Gastrocnemius medialis (tissue), 4 donors: ENCODE results near the gene TBR1.

Experiments used
- POLR2A ChIP-seq, 2 donors: fragments of 450-650 bp; IDR thresholded peaks; one replicate each; pipeline ENCODE4 v1.6.1; 2017; ENCODE audit warnings: antibody characterized with exemption in 2 of 2, mild to moderate bottlenecking in 2 of 2, moderate library complexity in 2 of 2
- TF ChIP-seq, protein P1 (sequence below), 5 experiments: fragments of 450-650 bp in 3 of 5; fragments of 200-600 bp in 2 of 5; sonication (generic) in 2 of 5; IDR thresholded peaks in 4 of 5; conservative IDR thresholded peaks in 1 of 5; 1 replicate in 4 of 5; 2 replicates in 1 of 5; pipeline ENCODE4 v1.5.1; 2016 to 2019; ENCODE audit warnings: antibody characterized with exemption in 5 of 5, mild to moderate bottlenecking in 3 of 5, moderate library complexity in 3 of 5

DNA sequence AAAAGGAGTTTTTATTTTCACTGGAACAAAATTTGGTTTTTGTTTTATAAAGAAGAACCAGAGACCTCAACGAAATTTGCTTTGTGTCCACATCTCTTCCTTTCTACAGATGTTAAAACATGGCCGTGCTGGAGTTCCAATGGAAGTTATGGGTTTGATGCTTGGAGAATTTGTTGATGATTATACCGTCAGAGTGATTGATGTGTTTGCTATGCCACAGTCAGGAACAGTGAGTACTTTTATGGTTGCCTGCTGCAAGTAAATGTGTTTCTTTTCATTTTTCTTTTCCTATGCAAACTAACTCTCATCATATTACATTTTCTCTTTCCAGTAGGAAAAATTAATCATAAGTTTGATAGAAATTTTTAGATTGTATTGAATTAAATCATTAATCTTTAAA, 48.4 kb upstream of the TBR1 start:
- TF ChIP-seq, protein P1, sequence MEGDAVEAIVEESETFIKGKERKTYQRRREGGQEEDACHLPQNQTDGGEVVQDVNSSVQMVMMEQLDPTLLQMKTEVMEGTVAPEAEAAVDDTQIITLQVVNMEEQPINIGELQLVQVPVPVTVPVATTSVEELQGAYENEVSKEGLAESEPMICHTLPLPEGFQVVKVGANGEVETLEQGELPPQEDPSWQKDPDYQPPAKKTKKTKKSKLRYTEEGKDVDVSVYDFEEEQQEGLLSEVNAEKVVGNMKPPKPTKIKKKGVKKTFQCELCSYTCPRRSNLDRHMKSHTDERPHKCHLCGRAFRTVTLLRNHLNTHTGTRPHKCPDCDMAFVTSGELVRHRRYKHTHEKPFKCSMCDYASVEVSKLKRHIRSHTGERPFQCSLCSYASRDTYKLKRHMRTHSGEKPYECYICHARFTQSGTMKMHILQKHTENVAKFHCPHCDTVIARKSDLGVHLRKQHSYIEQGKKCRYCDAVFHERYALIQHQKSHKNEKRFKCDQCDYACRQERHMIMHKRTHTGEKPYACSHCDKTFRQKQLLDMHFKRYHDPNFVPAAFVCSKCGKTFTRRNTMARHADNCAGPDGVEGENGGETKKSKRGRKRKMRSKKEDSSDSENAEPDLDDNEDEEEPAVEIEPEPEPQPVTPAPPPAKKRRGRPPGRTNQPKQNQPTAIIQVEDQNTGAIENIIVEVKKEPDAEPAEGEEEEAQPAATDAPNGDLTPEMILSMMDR (IDR thresholded peaks at IDR 0.05 in 4 of 5, conservative IDR thresholded peaks at IDR 0.05 in 1 of 5), result no peak
- no peak for TF ChIP-seq POLR2A (IDR thresholded peaks at IDR 0.05)
